NCI-H510A (cell line): ENCODE data around the gene CMKLR1.

Experiments
- DNase-seq: peaks from one replicate; lab custom pipeline; 2025; lab: John Stamatoyannopoulos, UW

The CMKLR1 gene

GRCh38 chr12:108315486-108316105, 23.5 kb downstream of the CMKLR1 start:
- DNase-seq, result no peak

GRCh38 chr12:108313606-108314351, 25.3 kb downstream of the CMKLR1 start:
- DNase-seq, result no peak

GRCh38 chr12:108313241-108313605, 25.9 kb downstream of the CMKLR1 start:
- DNase-seq, result no peak

GRCh38 chr12:108312693-108313189, 26.4 kb downstream of the CMKLR1 start:
- no peak for DNase-seq

- DNase-seq, result no peak
These were observed 26.9 kb downstream of the CMKLR1 start for GRCh38 chr12:108312073-108312659.

- DNase-seq, result no peak
These were observed 27.5 kb downstream of the CMKLR1 start for GRCh38 chr12:108311605-108312004.

GRCh38 chr12:108310489-108310888, 28.6 kb downstream of the CMKLR1 start:
- no peak for DNase-seq

- DNase-seq, result no peak
These were observed 29.3 kb downstream of the CMKLR1 start for GRCh38 chr12:108309674-108310312.

GRCh38 chr12:108308395-108309085, 30.6 kb downstream of the CMKLR1 start:
- DNase-seq, result no peak

- DNase-seq, result no peak
These were observed 32.1 kb downstream of the CMKLR1 start for GRCh38 chr12:108307006-108307405.

- no peak for DNase-seq
These were observed 32.6 kb downstream of the CMKLR1 start for GRCh38 chr12:108306506-108306905.

GRCh38 chr12:108305991-108306501, 33.1 kb downstream of the CMKLR1 start:
- DNase-seq, result no peak

- no peak for DNase-seq
These were observed 33.6 kb downstream of the CMKLR1 start for GRCh38 chr12:108305520-108305919.

GRCh38 chr12:108304633-108305032, 34.5 kb downstream of the CMKLR1 start:
- no peak for DNase-seq

- no peak for DNase-seq
These were observed 35.4 kb downstream of the CMKLR1 start for GRCh38 chr12:108303703-108304102.

- no peak for DNase-seq
These were observed 36.5 kb downstream of the CMKLR1 start for GRCh38 chr12:108302403-108303311.

GRCh38 chr12:108302016-108302402, 37.1 kb downstream of the CMKLR1 start:
- no peak for DNase-seq

- no peak for DNase-seq
These were observed 37.8 kb downstream of the CMKLR1 start for GRCh38 chr12:108301346-108301745.

GRCh38 chr12:108299980-108300696, 39.0 kb downstream of the CMKLR1 start:
- no peak for DNase-seq

- no peak for DNase-seq
These were observed 39.6 kb downstream of the CMKLR1 start for GRCh38 chr12:108299516-108299915.
